T-helper 2 cell treated with Interferon-gamma antibody and Interleukin-4, amounts not matched to agents 100 ng/mL and 5 ng/mL, for 36 hours (primary cell): ENCODE data around the gene TTC31. TPM values are rescaled to one million over a fixed set of nuclear protein-coding genes. Genes with fewer than 3 reads are reported as not detected.

Experiments
- intact Hi-C: fragments of 100-400 bp; cut with micrococcal nuclease; formaldehyde crosslinking; loops from one replicate; pipeline ENCODE4 v1.15.1; 2023
- total RNA-seq: library from RNA; stranded (reverse); gene quantifications from 2 replicates; pipeline ENCODE4 v1.2.3, GENCODE V29; 2022

The TTC31 gene
- total RNA-seq, 1 donor from 2014 or later = 43.4 TPM

DNA sequence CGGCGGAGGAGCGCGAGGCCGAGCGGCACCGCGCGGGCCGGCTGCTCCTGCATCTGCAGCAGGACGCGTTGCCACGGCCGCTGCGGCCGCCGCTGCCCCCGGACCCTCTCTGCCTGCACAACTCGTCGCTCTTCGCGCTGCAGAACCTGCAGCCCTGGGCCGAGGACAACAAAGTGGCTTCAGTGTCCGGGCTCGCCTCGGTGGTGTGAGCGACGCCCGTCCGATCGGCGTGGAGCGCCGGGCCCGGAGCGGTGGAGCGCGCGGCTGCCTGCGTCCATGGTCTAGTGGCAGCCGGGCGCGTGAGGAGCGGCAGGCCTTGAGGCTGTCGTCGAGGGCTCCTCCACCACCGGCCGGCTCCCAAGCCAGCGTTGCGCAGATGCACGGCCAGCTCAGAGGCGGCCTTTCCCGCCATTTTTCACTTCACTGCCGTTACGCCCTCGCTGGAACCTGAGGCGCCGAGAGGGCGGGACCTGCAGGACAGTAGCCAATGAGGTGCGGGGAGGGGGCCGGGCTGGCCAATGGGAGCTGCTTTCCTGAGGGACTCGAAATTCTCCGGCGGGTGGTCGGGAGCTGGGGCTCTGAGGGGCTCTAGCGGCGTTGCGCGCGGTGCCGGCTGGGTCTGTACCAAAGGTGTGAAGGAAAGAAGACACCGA lies 33.2 kb downstream of the TTC31 start:
- intact Hi-C loops = loop anchor here (2.0 kb wide), 1 partner anchor 17 kb away; the partner anchor contains the start of gene LBX2

DNA sequence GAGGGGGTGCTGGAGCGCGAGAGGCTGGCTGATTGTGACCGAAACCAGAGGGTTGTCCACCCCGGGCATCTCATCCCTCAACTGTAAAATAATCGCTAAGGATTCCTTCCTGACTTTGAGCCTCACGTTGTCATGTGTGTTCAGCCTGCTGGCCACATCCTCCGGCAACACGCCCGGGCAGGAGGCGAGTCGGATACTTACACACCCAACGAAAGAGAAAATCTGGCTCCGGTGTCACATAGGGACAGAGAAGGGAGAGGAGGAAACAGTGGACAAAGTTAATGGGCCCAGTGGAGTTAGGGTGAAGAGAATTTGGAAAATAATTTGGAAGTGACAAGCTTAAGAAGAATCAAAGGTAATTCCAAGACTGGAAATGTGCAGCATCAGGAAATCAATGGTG lies 33.8 kb downstream of the TTC31 start:
- intact Hi-C loops = no loop called here

GRCh38 chr2:74522516-74522915 lies 39.6 kb downstream of the TTC31 start:
- intact Hi-C loops = no loop called here

GRCh38 chr2:74524005-74524404 lies 41.1 kb downstream of the TTC31 start:
- intact Hi-C loops = no loop called here

GRCh38 chr2:74524955-74525716 lies 42.3 kb downstream of the TTC31 start:
- intact Hi-C loops = no loop called here

DNA sequence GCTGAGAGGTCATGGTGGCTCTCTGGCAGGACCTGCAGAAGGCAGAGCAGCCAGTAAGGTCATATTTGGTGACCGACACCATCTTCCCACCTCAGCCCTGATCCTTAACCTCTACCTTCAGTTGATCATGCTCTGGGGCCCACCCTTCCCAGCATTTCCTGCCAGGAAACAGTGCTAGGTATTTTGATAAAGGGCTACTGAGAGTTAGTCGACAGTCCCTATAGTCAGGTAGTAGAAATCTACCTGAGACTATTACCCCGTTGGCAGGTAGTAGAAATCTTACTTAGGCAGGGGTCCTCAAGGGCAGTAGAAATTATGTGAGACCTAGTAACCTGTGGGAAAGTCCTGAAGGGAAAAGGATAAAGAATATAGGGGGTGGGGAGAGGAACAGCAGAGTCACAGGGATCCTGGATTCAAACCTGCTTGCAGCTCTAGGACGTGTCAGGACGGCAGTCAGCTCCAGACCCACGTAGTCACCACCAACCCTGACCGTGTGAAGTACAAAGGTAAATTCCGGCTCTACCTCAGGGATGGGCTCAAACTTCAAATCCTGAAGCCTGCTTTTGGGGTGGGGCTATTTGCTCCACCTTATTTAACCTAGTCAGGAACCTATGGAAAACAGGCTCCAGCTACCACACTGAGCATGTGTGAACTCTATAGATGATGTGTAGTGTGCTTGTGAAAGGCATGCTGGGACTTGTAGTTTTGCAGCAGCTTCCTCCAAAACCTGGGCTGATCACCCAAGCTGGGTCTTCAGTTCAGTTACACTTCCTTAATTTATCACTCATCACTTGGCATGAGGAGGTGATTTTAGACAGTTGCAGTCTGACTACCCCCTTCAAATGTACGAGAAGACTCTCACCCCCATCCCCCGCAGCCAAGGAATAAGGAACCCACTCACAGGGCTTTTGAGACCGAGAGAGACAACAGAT lies 43.1 kb downstream of the TTC31 start, which contains the start of gene DQX1:
Gene DQX1, minus strand, starts transcription at position 515 of the 932 bp plus-strand sequence. Its CDS starts 502 bp downstream, at position 13.
- intact Hi-C loops = no loop called here

DNA sequence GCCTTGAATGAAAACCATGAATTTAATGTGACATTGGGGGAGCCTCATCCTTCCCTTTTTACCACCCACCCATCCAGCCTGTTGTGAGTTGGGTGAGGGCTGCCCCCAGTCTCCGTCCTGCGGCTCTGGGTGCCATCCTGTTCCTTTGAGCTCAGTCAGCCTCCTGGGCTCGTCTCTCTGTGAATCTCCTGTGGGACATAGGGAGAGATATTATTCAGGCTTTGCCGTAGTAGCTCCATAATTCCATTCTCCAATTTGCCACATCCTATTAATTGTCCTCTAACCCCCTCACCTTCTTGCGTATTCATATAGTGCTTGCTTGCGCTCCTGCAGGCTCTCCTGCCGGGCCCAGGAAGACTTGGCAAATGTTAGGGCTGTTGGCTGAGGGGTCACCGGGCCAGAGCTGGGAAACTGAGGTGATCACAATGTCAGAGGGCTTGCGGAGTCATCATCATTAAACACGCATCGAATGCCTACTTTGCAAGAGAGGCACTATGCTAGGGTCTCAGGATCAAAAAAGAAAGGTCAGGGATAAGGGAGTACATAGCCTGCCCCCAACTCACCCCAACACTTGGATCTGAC lies 43.9 kb downstream of the TTC31 start:
- intact Hi-C loops = no loop called here

GRCh38 chr2:74527741-74528140 lies 44.9 kb downstream of the TTC31 start:
- intact Hi-C loops = loop anchor here (2.0 kb wide), 1 partner anchor 791 kb away; the partner anchor contains the start of gene TPRKB

GRCh38 chr2:74528600-74529356 lies 45.9 kb downstream of the TTC31 start:
- intact Hi-C loops = loop anchor here (1.0 to 2.0 kb wide), 10 partner anchors 14 to 792 kb away; partner anchors contain the start of genes C2orf81, DOK1, MRPL53 and PCGF1

DNA sequence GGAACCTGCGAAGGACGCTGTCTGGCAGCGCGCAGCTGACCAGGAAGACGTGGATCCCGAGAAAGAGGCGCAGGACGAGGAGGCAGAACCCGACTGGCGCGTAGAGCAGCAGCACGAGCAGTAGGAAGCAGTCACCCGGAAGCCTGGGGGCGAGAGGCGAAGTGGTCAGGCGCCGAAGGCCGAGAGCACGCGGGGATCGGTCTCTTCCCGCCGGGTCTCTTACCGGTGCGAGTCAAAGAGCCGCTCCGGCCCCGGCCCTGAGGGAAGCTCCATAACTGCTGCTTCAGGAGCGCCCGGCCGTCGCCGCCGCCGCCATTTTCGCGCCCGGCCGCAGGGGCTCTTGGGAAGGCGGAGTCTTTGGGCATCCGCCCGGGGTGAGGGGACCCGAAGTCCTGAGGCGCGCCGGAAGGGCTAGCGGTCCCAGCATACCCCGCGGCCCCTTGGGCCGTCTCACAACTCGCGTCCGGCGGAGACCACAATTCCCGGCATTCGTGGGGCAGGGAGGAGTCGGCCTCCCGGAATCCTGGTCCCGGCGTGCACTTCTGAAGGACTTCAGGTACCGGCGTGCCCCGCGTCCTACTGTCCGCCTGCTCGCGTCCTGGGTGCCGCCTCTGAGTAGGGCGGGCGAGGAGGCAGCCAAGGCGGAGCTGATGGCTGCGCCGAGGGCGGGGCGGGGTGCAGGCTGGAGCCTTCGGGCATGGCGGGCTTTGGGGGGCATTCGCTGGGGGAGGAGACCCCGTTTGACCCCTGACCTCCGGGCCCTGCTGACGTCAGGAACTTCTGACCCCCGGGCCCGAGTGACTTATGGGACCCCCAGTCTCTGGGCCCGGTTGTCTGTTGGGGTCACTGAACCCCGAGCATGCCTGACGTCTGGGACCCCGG lies 46.7 kb downstream of the TTC31 start, which contains the start of the genes AUP1 and HTRA2:
Gene AUP1, minus strand, starts transcription at position 350 of the 882 bp plus-strand sequence. Its CDS starts 77 bp downstream, at position 273.
Gene HTRA2, plus strand, starts transcription at position 577 of the 882 bp plus-strand sequence. Its CDS starts 74 bp downstream, at position 651.
- intact Hi-C loops = loop anchor here (1.0 to 5.0 kb wide), 11 partner anchors 15 to 793 kb away; partner anchors contain the start of genes C2orf81, DOK1, LBX2 and MRPL53

DNA sequence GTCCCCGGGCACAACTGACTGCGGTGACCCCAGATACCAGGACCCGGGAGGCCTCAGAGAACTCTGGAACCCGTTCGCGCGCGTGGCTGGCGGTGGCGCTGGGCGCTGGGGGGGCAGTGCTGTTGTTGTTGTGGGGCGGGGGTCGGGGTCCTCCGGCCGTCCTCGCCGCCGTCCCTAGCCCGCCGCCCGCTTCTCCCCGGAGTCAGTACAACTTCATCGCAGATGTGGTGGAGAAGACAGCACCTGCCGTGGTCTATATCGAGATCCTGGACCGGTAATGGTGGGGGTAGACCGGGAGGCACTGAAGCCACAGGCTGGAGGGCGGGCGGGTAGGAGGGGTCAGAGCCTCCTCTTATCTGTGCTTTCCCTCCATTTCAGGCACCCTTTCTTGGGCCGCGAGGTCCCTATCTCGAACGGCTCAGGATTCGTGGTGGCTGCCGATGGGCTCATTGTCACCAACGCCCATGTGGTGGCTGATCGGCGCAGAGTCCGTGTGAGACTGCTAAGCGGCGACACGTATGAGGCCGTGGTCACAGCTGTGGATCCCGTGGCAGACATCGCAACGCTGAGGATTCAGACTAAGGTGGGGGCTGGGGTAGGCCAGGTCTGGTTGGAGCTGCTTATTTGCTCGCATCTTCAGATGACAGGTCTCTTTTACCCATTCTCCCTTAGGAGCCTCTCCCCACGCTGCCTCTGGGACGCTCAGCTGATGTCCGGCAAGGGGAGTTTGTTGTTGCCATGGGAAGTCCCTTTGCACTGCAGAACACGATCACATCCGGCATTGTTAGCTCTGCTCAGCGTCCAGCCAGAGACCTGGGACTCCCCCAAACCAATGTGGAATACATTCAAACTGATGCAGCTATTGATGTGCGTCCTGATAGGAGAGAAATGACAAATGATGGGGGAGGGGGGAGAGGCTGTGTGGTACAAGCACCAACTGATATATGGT lies 47.6 kb downstream of the TTC31 start:
- intact Hi-C loops = loop anchor here (5.0 kb wide), 1 partner anchor 33 kb away; the partner anchor contains the start of gene LBX2

- intact Hi-C loops = loop anchor here (1.0 to 5.0 kb wide), 2 partner anchors 34 to 281 kb away; partner anchors contain the start of gene LBX2
Observed at GRCh38 chr2:74531666-74532065, 48.8 kb downstream of the TTC31 start.

- intact Hi-C loops = loop anchor here (1.0 to 5.0 kb wide), 2 partner anchors 35 to 282 kb away; partner anchors contain the start of gene LBX2
Observed at GRCh38 chr2:74532222-74532621, 49.3 kb downstream of the TTC31 start.

DNA sequence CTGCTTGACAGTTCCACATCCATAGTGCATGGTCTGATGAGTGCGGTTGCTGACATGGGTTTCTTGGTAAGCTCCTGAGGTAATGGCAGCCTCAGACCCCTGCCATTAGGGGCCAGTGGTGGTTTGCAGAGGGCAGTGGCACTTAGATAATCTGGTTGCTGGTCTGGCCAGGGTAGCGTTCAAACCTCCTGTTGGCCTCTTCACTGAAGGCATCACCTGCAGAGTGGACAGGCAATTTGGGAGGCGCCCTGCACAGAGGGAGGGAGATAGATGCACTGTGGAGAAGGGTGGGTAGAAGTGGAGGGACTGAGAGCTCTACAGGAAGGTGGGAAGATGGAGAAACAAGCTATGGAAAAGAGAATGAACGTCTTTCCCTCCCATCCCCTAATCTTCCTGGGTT lies 50.6 kb downstream of the TTC31 start:
- intact Hi-C loops = loop anchor here (5.0 kb wide), 1 partner anchor 36 kb away; the partner anchor contains the start of gene LBX2

- intact Hi-C loops = loop anchor here (5.0 kb wide), 1 partner anchor 37 kb away; the partner anchor contains the start of gene LBX2
Observed at GRCh38 chr2:74534411-74534810, 51.5 kb downstream of the TTC31 start.

DNA sequence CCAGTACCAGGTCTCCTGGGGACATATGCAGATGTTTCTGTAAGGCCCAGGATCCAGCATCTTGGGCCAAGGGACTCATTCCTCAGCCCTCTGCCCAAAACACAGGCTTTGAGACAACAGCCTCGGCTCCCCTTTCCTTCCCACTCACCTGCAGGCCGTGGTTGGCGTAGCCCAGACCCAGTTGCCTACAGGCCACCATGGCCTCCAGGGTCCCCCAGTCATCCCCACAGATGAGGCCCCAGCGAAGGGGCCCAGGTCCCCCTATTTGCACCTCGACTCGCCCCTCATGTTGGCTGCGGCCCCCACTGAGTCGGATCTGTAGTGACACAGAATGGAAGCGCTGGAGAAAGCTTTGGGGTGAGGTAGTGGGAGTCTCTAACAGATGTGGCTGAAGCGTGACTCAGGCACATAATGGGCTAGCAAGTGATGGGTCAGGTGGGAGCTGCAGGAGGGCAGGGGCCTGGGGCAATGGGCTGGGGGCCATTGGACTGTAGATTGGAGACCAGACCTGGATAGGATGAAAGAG lies 52.6 kb downstream of the TTC31 start:
- intact Hi-C loops = no loop called here
